KMS-11 (cell line): ENCODE measurements around the gene TSPAN9.

ENCODE experiments used
- H2AFZ ChIP-seq: fragments of 200-600 bp; sonication (generic); 2 replicates; pipeline ENCODE4 v1.6.1; 2016; ENCODE audit warnings: antibody characterized with exemption, mixed run types, low read depth
- H3K27ac ChIP-seq: fragments of 200-600 bp; sonication (generic); 2 replicates; pipeline ENCODE4 v1.6.1; 2016; ENCODE audit warnings: mild to moderate bottlenecking, mixed run types
- H3K27me3 ChIP-seq: fragments of 200-600 bp; sonication (generic); 2 replicates; pipeline ENCODE4 v1.6.1; 2017; ENCODE audit warnings: mild to moderate bottlenecking, low read depth, mixed run types, moderate library complexity; ENCODE audit not compliant: insufficient read depth
- H3K36me3 ChIP-seq: fragments of 200-600 bp; sonication (generic); 2 replicates; pipeline ENCODE4 v1.6.1; 2017; ENCODE audit warnings: mild to moderate bottlenecking, mixed run types; ENCODE audit not compliant: insufficient read depth
- H3K4me1 ChIP-seq: fragments of 200-600 bp; sonication (generic); 2 replicates; pipeline ENCODE4 v1.6.1; 2016; ENCODE audit warnings: mild to moderate bottlenecking, low read depth, mixed run types; ENCODE audit not compliant: poor library complexity, severe bottlenecking
- H3K4me2 ChIP-seq: fragments of 200-600 bp; sonication (generic); 2 replicates; pipeline ENCODE4 v1.7.0; 2016; ENCODE audit warnings: mild to moderate bottlenecking, mixed run types
- H3K4me3 ChIP-seq: fragments of 200-600 bp; sonication (generic); IDR thresholded peaks from 2 replicates; pipeline ENCODE4 v1.6.1; 2017; ENCODE audit warnings: low read depth, low read length, mixed read lengths; ENCODE audit not compliant: insufficient read depth
- H3K79me2 ChIP-seq: fragments of 200-600 bp; sonication (generic); 2 replicates; pipeline ENCODE4 v1.6.1; 2016; ENCODE audit warnings: low read depth, mixed run types; ENCODE audit not compliant: insufficient read depth
- H3K9ac ChIP-seq: fragments of 200-600 bp; sonication (generic); 2 replicates; pipeline ENCODE4 v1.6.1; 2016; ENCODE audit warnings: mild to moderate bottlenecking, mixed run types
- H4K20me1 ChIP-seq: fragments of 200-600 bp; sonication (generic); 2 replicates; pipeline ENCODE4 v1.6.1; 2016; ENCODE audit warnings: mild to moderate bottlenecking, mixed run types; ENCODE audit not compliant: insufficient read depth
- TF ChIP-seq, protein P1 (sequence below): fragments of 200-600 bp; sonication (generic); conservative IDR thresholded peaks from 2 replicates; pipeline ENCODE4 v1.6.1; 2017; ENCODE audit warnings: low read depth, mild to moderate bottlenecking, antibody characterized with exemption, low read length, moderate library complexity, mixed read lengths

Gene TSPAN9

DNA sequence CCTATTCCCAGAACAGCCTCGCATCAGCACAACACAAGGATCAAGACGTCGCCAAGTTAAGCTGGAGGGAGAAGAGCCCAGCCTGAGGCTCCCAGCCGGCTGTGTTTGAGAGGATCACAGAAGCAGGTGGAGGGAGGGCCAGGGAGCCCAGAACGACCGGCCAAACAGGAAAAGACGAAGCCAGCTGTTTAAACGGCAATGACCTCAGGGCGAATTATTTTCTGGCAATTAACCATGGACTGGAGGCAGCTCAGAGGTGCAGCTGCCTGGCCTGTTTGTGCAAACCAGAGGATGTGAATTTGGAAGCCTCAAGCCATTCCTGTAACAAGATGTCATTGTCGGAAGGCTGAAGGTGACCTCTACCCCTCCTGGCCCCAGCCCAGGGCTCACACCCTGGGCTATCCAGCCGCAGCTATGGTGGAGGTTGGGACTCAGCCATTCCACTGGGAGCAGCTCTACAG is 238.1 kb downstream of the TSPAN9 start:
- Histone ChIP-seq H3K36me3 (no peaks in the 10 kb centered on the region), H3K27ac (no peak overlapping the region), H3K9ac (no peak overlapping the region), H3K4me3 (no peak overlapping the region), H3K27me3 (peaks cover 14% of the 10 kb centered on the region; the same call in 1 of the 2 replicates), H2AFZ (no peak overlapping the region), H3K4me2 (no peak overlapping the region), H4K20me1 (no peaks in the 10 kb centered on the region), H3K4me1 (no peaks in the 10 kb centered on the region), H3K79me2 (no peaks in the 10 kb centered on the region)
- TF ChIP-seq, protein P1, sequence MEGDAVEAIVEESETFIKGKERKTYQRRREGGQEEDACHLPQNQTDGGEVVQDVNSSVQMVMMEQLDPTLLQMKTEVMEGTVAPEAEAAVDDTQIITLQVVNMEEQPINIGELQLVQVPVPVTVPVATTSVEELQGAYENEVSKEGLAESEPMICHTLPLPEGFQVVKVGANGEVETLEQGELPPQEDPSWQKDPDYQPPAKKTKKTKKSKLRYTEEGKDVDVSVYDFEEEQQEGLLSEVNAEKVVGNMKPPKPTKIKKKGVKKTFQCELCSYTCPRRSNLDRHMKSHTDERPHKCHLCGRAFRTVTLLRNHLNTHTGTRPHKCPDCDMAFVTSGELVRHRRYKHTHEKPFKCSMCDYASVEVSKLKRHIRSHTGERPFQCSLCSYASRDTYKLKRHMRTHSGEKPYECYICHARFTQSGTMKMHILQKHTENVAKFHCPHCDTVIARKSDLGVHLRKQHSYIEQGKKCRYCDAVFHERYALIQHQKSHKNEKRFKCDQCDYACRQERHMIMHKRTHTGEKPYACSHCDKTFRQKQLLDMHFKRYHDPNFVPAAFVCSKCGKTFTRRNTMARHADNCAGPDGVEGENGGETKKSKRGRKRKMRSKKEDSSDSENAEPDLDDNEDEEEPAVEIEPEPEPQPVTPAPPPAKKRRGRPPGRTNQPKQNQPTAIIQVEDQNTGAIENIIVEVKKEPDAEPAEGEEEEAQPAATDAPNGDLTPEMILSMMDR, result no peak

DNA sequence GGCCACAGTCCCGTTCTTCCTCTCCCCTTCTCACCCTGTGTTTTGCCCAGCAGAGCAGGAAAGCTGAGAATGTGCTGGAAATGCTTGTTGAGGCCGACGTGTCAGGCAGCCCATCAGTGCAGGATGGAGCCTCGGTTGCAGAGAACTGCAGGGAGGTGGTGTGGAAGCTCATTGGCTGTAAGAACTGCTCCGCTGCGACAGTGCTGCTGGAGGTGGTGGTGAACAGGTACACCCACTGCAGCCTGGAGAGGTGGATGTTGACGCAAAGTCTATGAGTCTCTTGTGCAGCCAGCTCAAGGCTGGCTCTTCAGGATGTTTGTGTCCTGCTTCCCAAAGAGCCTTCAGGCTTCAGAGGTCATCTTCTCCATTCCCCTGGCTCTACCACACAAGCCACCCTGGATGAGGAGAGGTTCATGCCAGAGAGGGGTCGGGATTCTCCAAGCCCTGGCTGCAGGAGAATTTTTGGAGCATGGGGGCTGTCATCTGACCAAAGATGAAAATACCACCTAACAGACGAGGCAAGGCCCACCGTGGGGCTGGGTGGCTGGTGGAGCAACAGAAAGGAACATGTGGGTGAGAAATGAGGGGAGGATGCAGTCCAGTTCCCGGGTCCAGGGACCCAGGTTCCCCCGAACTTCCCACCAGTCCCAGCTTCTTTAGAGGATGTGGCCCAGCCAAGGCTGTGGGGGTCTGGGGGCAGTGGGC is 239.7 kb downstream of the TSPAN9 start:
- H3K27ac ChIP-seq, result no peak overlapping the region
- TF ChIP-seq, protein P1, result no peak
- H3K79me2 ChIP-seq, result no peaks in the 10 kb centered on the region
- H3K9ac ChIP-seq, result no peak overlapping the region
- no peak overlapping the region for H3K4me2 ChIP-seq
- no peak overlapping the region for H3K4me3 ChIP-seq
- H2AFZ ChIP-seq, result no peak overlapping the region
- H3K27me3 ChIP-seq, result peaks cover 7% of the 10 kb centered on the region; the same call in 1 of the 2 replicates
- no peaks in the 10 kb centered on the region for H3K4me1 ChIP-seq
- no peaks in the 10 kb centered on the region for H4K20me1 ChIP-seq
- no peaks in the 10 kb centered on the region for H3K36me3 ChIP-seq

DNA sequence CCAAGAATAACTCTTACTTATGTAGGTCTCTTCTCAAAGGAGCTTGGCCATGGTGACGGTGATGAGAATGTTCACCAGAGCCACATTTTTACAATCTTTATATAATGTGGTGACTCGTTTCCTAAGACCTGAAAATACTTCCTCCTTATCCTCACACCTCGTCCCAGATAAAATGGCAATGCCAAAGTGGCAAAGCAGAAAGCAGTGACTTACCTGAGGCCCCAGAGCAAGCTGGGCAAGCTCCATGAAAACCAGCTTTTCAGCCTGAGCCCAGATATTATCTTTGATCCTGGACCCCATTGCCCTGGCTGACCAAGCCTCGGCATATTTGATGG is 240.3 kb downstream of the TSPAN9 start:
- Histone ChIP-seq H3K4me3 (no peak overlapping the region), H3K79me2 (no peaks in the 10 kb centered on the region), H3K27ac (no peak overlapping the region), H4K20me1 (no peaks in the 10 kb centered on the region), H3K4me2 (no peak overlapping the region), H3K36me3 (no peaks in the 10 kb centered on the region), H3K27me3 (peaks cover 4% of the 10 kb centered on the region; the same call in 1 of the 2 replicates), H3K9ac (no peak overlapping the region), H2AFZ (no peak overlapping the region), H3K4me1 (no peaks in the 10 kb centered on the region)
- TF ChIP-seq, protein P1, result no peak

DNA sequence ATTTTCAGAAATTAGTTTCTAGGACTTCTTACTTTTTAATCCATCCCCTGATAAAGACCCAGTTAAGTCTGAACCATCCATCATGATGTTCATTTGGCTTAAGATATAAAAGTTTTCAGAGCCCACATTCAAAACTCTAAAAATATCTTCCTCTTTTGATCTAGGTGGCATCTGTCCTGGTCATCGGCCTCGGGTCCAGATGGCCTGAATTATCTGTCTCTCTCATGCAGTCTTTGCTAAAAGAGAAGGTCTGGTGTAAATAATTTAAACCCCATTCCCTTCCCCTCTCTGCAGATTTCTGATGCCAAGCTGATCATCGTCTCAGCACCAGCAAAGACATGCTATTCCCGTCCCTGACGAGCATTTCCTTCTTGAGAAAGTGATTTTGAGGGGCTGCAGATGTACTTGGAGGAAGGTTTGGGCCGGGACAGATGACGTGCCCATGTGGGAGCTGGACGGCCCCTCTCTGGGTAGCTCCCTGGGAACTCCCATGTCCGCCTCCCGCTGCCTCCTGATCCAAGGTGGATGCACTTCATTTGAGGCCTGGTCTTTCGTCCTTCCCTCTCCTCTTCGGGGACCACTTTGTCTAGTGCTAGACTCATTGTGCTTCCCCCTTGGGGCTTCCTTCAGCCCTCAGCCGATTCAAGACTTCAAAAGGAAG is 240.8 kb downstream of the TSPAN9 start:
- Histone ChIP-seq H3K4me3 (no peak overlapping the region), H3K9ac (no peak overlapping the region), H3K4me1 (no peaks in the 10 kb centered on the region), H2AFZ (no peak overlapping the region), H4K20me1 (no peaks in the 10 kb centered on the region), H3K27ac (no peak overlapping the region), H3K4me2 (no peak overlapping the region), H3K79me2 (no peaks in the 10 kb centered on the region), H3K36me3 (no peaks in the 10 kb centered on the region), H3K27me3 (peaks cover 4% of the 10 kb centered on the region; the same call in 1 of the 2 replicates)
- TF ChIP-seq, protein P1, result no peak
